NK-92 treated with Interleukin-12 subunit alpha and Interleukin-12 subunit beta, amount 100 ng/mL, for 24 hours (cell line): ENCODE results near the gene STAT5A.
A peak's percentile ranks its signal among the peaks of the same experiment; 100 is the strongest.
"Not testable (repeated sequence)": the region's sequence is repeated elsewhere in the genome, so short reads cannot be mapped to it uniquely, and the experiment has no call there.

ENCODE experiments used
- DNase-seq: peaks from one replicate; lab custom pipeline; 2025; lab: John Stamatoyannopoulos, UW

STAT5A gene

GRCh38 chr17:42308446-42308845 is 20.1 kb downstream of the STAT5A start:
- DNase-seq, result no peak

GRCh38 chr17:42309142-42309541 is 20.8 kb downstream of the STAT5A start:
- no peak for DNase-seq

DNA sequence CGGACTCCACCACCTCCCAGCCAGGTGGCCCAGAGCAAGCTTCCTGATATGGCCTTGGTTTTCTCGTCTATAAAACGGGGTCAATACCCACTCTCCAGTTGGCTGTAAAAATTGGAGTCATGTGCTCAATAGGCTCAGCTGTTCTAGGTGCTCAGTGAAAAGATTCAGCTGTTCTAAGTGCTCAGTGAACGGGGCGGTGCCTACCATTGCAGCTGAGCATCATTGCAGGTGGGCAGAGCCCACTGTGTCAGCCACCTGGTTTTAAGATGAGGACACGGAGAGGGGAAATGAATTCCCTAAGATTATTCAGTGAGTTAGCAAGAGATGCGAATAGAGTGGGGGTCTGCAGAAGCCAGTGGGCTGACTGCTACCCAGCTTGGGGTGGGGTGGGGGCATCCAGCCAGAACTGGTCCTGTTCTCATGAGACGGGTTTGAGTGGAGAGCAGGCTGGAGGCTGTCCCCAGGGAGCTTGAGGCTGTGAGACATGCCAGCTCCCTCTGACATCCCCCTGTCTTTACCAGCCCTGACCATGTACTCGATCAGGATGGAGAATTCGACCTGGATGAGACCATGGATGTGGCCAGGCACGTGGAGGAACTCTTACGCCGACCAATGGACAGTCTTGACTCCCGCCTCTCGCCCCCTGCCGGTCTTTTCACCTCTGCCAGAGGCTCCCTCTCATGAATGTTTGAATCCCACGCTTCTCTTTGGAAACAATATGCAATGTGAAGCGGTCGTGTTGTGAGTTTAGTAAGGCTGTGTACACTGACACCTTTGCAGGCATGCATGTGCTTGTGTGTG is 21.9 kb downstream of the STAT5A start:
- no peak for DNase-seq

DNA sequence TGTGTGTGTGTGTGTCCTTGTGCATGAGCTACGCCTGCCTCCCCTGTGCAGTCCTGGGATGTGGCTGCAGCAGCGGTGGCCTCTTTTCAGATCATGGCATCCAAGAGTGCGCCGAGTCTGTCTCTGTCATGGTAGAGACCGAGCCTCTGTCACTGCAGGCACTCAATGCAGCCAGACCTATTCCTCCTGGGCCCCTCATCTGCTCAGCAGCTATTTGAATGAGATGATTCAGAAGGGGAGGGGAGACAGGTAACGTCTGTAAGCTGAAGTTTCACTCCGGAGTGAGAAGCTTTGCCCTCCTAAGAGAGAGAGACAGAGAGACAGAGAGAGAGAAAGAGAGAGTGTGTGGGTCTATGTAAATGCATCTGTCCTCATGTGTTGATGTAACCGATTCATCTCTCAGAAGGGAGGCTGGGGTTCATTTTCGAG is 22.5 kb downstream of the STAT5A start:
- DNase-seq, result no peak

DNA sequence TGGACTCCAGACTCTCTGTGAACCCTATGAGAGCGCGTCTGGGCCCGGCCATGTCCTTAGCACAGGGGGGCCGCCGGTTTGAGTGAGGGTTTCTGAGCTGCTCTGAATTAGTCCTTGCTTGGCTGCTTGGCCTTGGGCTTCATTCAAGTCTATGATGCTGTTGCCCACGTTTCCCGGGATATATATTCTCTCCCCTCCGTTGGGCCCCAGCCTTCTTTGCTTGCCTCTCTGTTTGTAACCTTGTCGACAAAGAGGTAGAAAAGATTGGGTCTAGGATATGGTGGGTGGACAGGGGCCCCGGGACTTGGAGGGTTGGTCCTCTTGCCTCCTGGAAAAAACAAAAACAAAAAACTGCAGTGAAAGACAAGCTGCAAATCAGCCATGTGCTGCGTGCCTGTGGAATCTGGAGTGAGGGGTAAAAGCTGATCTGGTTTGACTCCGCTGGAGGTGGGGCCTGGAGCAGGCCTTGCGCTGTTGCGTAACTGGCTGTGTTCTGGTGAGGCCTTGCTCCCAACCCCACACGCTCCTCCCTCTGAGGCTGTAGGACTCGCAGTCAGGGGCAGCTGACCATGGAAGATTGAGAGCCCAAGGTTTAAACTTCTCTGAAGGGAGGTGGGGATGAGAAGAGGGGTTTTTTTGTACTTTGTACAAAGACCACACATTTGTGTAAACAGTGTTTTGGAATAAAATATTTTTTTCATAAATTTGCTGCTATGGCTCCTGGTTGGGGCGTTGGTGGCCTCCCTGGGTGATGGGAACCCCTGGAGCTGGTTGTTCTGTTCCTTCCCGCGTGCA is 23.1 kb downstream of the STAT5A start:
- no peak for DNase-seq

DNA sequence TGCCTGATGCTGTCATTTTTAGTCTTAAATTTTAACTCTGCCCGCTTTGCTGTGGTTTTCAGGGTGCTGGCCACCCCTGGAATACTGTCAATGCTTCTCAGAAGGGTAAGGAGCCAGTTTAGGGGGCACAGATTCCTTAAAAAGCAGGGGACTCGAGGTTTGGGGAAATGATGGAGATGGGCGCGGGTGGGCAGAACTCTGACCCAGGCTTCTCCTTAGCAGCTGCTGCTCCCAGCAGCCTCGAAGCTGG is 23.7 kb downstream of the STAT5A start:
- no peak for DNase-seq

- no peak for DNase-seq
These were observed 24.2 kb downstream of the STAT5A start for GRCh38 chr17:42312285-42313130.

DNA sequence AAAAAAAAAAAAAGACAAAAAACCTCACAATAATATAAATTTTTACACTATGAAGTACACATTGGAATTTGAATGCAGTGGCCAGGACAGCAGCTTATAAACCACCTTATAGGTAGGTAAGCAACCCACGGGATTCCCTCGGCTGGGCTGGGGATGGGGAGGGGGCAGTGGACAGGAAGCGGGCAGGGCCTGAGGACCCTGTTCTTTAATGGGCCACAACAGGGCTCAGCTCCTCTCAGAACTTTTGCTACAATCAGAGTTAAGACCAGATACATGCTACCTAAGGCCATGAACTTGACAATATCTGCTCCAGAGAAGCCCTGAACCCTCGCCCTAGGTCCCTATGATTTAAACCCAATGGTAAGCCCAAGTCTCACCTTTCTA is 25.1 kb downstream of the STAT5A start:
- DNase-seq, result no peak

DNA sequence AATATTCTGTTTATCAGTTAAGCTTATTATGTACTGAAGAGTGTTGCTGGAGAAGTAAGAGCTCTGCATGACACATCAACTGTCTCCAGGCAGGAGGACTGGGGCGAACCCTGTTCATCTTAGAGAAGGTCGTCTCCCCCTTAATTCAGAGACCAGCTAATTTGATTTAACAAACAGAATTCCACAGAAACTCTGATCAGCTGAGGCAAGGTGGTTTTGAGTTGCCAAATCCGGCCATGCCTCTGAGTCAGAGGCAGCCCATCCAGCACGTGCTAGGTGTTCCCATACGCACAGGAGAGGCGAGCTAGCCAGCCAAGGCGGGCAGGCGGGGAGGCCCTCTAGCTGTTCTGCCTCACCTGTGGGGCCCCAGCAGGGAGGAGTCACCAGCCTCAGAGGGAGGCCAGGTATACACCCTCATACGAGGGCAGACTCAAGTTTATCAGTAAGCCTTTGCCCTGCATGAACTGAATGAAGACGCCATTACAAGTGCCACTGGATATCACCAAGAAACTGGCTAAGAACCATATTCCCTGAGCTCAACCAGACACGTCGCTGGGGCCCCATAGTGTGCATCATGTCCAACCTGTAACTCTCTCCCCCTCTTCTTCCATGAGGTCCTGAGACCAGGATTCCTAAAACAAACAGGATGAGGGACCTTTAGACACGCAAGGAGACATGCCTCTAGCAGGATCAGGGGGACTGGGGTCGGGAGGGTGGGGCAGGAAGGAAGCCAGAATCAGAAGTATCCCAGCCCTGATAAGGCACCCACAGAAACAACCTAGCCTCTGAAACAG is 25.7 kb downstream of the STAT5A start:
- no peak for DNase-seq

DNA sequence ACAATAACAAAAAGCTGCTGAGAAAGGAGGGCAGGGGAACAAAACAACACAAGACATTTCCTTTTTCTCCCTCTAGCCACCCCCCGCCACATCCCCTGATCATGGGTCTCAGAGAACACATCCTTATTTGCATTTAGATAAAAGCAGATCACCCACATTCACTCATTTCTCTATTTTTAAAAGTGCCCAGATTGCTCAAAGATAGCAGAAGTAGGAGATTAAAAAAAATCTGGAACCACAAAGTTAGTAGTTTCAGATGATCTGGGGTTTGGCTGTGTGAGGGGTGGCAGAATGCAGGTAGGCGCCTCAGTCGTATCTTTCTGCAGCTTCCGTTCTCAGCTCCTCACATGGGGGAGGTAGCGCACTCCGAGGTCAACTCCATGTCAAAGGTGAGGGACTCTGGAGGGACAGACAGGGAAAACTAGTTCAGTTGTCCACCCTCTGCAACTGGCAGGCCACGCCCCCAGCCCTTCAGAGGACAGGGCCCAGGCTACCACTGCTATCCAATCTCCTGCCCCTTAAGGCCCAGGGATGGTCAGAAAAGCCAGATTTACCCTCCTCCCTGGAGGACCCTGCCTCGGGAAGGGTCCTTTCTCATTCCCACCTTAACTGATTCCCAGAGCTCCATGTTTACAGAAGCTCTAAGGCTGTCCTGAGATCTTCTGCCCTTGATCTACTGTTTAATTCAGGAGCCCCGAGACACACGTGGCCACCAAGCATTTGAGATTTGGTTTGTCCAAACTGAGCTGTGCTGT is 27.3 kb downstream of the STAT5A start:
- DNase-seq, result no peak

DNA sequence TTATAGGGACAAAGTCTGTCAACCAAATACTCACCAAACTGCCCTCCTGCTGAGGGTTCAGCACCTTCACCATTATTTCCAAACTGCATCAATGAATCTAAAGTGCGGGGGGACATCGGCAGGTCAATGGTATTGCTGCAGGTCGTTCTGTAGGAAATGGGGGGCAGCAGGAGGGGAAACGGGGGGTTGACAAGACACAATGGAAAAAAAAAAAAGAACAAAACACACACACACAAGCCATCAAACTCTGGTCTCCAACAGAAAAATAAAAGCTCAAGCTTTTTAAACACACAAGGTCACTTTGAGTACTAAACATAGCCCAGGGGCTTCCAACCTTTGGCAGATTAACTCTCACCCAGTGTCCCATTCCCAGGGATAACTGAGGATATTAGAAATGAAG is 28.5 kb downstream of the STAT5A start:
- no peak for DNase-seq

- no peak for DNase-seq
These were observed 29.1 kb downstream of the STAT5A start for GRCh38 chr17:42317266-42317845.

DNA sequence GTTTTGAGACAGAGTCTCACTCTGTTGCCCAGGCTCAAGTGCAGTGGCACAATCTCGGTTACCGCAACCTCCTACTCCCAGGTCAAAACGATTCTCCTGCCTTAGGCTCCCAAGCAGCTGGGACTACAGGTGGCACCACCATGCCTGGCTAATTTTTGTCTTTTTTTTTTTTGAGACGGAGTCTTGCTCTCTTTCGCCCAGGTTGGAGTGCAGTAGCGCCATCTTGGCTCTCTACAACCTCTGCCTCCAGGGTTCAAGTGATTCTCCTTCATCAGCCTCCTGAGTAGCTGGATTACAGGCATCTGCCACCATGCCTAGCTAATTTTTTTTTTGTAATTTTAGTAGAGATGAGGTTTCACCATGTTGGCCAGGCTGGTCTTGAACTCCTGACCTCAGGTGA is 29.7 kb downstream of the STAT5A start:
- DNase-seq, result not testable (repeated sequence)

DNA sequence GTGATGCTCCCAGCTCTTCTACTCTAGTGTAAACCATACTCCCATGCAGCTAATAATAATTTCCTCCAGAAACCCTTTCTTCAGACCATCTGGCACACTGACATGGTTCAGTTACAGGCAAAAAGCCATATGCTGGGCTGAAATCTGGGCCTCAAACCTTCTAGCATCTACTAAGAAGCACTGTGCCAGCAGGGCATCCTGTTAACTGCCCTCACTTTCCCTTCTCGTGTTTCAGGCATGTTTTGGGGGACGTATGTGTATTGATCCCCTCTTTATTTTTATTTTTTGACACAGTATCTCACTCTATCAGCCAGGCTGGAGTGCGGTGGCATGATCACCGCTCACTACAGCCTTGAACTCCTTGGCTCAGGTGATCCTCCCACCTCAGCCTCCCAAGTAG is 33.3 kb downstream of the STAT5A start:
- DNase-seq, result no peak

DNA sequence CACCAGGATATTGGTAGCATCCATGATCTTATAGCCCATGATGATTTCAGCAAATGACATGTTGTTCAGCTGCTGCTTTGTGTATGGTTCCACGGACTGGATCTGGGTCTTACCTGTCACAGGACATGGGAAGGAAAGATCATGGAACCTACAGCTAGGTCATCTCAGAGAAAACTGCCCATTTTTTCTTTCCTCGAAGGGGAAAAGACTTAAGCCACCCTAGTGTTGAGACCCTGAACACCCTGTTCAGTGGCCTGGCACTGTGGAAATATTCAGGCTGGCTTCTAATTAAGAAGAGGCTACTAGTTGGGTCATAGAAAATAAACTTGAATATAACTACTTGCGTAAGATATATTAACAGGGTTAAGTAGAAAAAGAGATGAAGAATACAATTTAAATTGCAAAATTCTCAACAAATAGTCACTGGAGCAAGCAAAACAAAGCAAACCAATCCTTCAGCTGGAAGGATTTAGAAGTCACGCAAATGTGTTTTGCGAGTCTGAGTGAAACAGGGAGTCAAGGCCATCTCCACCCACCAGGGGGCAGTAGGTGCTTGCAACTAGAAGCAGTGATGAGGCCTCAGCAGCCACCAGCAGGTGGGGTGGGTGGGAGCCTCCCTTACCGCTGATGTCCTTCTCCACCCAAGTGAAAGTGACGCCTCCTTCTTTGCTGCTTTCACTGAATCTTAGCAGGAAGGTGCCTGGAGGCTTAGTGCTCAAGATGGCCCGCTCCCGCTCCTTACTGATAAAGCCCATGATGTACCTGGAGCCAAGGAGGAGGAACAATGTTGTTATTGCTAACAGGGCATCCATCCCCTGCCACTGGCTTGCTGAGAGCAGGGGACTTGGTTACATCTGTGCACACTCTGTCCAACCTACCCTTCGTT is 34.3 kb downstream of the STAT5A start:
- DNase-seq, result peak; percentile 80

DNA sequence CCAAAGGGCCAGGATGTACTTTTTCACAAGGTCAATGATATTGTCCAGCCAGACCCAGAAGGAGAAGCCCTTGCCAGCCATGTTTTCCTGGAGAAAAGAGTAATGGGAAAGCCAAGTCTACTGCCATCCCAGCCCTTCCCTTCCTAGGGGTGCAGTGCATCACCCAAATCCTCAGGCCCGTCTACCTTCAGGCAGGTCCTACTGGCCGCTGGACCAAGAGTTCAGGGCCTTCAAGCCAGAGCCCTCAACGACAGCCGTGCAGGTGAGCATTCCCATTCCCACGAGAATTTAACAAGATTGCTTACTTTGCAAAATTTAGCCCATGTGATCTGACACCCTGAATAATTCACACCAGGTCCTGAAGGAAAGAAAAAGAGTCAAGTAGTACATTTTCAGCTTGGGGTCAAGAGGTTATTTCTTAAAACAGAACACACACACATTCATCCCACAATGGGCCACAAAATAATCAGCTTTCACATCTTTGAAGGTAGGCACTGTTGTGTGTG is 35.0 kb downstream of the STAT5A start:
- DNase-seq, result no peak

DNA sequence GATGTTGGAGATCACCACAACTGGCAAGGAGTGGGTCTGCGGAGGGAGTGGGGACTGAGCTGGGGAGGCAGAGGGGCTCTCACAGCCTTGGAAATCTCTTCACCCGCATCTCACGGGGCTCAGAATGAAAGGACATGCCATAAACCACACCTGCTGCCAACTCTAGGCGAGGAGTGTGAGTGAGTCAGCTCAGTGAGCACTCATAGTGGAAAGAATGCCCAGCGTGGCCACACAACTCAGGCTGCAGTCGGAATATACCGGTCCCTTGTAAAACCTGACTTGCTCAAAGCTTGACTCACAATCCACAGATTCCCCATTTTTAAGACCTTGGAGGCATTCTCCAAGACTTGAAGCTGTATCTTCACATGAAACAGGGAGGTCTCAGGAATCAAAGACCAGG is 36.7 kb downstream of the STAT5A start:
- no peak for DNase-seq

DNA sequence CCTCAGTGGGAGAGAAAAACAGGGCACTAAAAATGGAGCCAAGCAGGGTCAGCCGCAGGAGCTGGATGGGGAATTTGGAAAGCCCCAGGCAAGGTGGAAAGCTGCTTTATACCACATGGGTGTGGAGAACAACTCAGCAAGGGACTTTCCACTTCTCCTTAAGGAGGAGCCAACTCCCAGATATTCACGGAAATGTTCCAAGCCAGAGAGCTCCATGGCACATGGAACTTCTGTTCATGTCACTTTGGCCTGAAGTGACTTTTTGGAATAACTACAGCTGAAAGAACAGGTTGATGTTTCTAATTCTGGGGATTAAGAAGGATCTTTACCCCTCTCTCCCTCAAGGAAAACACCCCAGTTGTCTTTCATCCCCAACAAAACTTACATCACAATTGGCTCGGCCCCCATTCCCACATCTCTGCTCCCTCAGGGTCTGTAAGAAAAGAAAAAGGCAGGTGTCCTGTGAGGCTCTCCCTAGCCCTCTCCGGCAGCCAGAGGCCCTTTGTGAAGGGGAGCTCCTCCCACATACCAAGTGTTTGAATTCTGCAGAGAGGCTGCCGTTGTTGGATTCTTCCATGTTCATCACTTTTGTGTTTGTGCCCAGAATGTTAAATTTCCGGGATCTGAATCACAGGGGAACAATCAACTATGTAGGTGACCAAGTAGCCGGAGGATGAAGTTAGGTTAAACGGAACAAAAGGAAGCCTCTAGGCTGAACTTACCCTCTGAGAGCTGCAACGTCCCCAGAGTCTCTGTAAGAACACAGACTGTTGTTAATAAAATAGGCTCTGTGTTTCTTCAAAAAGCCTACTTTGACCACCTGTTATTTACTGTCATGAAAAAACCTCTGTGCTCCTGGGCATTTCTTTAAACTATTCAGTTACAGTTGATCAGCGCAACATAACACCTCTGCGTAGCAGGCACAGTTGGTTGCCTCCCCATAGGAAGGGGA is 41.0 kb downstream of the STAT5A start:
- DNase-seq, result no peak
